ACC112 (cell line): ENCODE results near the gene NUP62.
"Not testable (repeated sequence)": the region's sequence is repeated elsewhere in the genome, so short reads cannot be mapped to it uniquely, and the experiment has no call there.

Source experiments
- H2AFZ ChIP-seq: fragments of 200-600 bp; sonication (generic); one replicate; pipeline ENCODE4 v1.6.0; 2017; ENCODE audit warnings: antibody characterized with exemption, low read length; ENCODE audit not compliant: unreplicated experiment
- H3K27ac ChIP-seq: fragments of 200-600 bp; sonication (generic); 2 replicates; pipeline ENCODE4 v1.5.1; 2014; ENCODE audit warnings: low read depth, mild to moderate bottlenecking, antibody characterized with exemption, low read length, moderate library complexity
- H3K27me3 ChIP-seq: fragments of 200-600 bp; sonication (generic); 2 replicates; pipeline ENCODE4 v1.6.1; 2014; ENCODE audit warnings: mild to moderate bottlenecking, antibody characterized with exemption, low read length, moderate library complexity, mixed read lengths; ENCODE audit not compliant: insufficient read depth
- H3K36me3 ChIP-seq: fragments of 200-600 bp; sonication (generic); 2 replicates; pipeline ENCODE4 v1.6.1; 2016; ENCODE audit warnings: mild to moderate bottlenecking, antibody characterized with exemption, low read length, moderate library complexity, mixed read lengths; ENCODE audit not compliant: insufficient read depth
- H3K4me1 ChIP-seq: fragments of 200-600 bp; sonication (generic); one replicate; pipeline ENCODE4 v1.6.1; 2016; ENCODE audit warnings: low read length, mixed read lengths; ENCODE audit not compliant: insufficient read depth, unreplicated experiment, control insufficient read depth
- H3K4me3 ChIP-seq: fragments of 200-600 bp; sonication (generic); 2 replicates; pipeline ENCODE4 v1.5.1; 2014; ENCODE audit warnings: mild to moderate bottlenecking, low read depth, low read length
- H3K79me2 ChIP-seq: fragments of 200-600 bp; sonication (generic); one replicate; pipeline ENCODE4 v1.6.0; 2016; ENCODE audit warnings: low read length; ENCODE audit not compliant: control insufficient read depth, unreplicated experiment, insufficient read depth

Gene NUP62, protein sequence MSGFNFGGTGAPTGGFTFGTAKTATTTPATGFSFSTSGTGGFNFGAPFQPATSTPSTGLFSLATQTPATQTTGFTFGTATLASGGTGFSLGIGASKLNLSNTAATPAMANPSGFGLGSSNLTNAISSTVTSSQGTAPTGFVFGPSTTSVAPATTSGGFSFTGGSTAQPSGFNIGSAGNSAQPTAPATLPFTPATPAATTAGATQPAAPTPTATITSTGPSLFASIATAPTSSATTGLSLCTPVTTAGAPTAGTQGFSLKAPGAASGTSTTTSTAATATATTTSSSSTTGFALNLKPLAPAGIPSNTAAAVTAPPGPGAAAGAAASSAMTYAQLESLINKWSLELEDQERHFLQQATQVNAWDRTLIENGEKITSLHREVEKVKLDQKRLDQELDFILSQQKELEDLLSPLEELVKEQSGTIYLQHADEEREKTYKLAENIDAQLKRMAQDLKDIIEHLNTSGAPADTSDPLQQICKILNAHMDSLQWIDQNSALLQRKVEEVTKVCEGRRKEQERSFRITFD

DNA sequence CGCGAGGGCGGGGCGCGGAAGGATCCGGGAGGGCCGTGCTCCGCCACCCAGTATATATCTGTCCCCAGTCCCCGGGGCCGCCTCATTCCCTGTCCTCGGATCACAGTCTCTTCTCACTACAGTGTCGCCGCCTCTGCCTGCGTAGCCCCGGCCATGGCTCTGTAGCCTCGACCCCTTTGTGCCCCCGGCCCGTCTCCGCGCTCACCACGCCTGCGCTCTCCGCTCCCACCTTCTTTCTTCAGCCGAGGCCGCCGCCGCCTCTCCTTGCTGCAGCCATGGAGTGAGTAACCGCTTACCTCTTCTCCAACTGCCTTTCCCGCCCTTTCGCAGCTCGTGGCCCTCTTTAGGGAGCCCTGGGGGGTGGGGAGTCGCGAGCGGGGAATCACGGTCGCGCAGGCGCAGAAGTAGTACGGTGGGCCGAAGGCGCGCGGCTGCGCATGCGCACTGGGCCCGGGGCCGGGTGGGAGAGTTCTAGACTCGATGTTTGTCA is at the start of gene NUP62, which contains the start of gene ATF5:
TSS of gene NUP62 (minus strand) at position 384 of the 490 bp plus-strand sequence. CDS start 19,697 bp downstream, outside the sequence.
TSS of gene ATF5 (plus strand) at position 85 of the 490 bp plus-strand sequence. CDS start 1,646 bp downstream, outside the sequence.
- H3K4me3 ChIP-seq, result peak within 1 kb of the TSS; percentile 83
- peaks cover 16% of the 10 kb centered on the region for H3K4me1 ChIP-seq

DNA sequence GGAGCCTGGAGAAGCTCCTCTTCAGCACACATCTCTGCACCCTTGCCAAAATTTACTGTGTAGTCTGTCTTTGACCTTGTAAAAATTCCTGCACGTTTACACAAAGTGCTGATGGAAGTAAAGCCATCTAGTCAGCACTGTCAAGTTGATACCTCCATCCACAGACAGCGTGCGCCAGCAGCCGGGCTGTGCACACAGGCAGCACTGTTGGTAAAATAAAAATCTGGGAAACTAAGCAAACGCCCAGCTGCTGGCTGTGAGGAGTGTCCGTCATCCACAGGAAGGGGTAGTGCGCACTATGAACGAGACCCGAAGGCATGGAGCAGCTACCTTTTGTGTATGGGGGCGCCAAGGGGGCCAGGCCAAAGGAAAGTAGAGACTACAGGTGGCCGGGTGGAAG is 49.0 kb upstream of the NUP62 start:
- no peaks in the 10 kb centered on the region for H3K4me1 ChIP-seq
- H3K27me3 ChIP-seq, result no peaks in the 10 kb centered on the region
- no peaks in the 10 kb centered on the region for H3K36me3 ChIP-seq
- H3K79me2 ChIP-seq, result no peaks in the 10 kb centered on the region
- H2AFZ ChIP-seq, result no peak overlapping the region
- H3K4me3 ChIP-seq, result no peak overlapping the region
- H3K27ac ChIP-seq, result no peak overlapping the region

More for the DNA sequence above, at the start of gene NUP62, which contains the start of gene ATF5:
- H3K27ac ChIP-seq, result peak within 1 kb of the TSS; percentile 73
- peaks cover 42% of the 10 kb centered on the region for H3K79me2 ChIP-seq
- no peaks in the 10 kb centered on the region for H3K27me3 ChIP-seq
- peak within 1 kb of the TSS; percentile 95 for H2AFZ ChIP-seq
- H3K36me3 ChIP-seq, result peaks cover 7% of the 10 kb centered on the region; the same call in 1 of the 2 replicates

DNA sequence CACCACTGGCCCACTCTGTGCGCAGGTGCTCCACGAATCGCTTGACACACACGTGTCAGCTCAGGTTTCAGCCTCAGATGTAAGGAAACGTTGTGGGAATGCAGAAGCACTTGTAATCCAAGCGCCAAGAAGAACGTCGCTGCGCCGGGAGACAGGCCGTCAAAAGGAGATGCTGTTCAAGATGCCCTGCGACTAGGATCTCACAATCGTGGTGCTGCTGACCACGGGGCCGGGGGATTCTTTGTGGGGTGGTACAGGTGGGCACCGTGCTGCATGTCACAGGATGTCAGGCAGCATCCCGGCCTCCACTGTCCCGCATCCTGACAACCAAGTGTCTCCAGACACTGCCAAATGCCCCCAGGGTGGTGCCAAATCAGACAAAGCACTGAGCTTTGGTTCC is 48.6 kb upstream of the NUP62 start:
- no peak overlapping the region for H3K27ac ChIP-seq
- H2AFZ ChIP-seq, result no peak overlapping the region
- no peak overlapping the region for H3K4me3 ChIP-seq
- no peaks in the 10 kb centered on the region for H3K79me2 ChIP-seq
- H3K36me3 ChIP-seq, result no peaks in the 10 kb centered on the region
- H3K27me3 ChIP-seq, result no peaks in the 10 kb centered on the region
- H3K4me1 ChIP-seq, result no peaks in the 10 kb centered on the region

DNA sequence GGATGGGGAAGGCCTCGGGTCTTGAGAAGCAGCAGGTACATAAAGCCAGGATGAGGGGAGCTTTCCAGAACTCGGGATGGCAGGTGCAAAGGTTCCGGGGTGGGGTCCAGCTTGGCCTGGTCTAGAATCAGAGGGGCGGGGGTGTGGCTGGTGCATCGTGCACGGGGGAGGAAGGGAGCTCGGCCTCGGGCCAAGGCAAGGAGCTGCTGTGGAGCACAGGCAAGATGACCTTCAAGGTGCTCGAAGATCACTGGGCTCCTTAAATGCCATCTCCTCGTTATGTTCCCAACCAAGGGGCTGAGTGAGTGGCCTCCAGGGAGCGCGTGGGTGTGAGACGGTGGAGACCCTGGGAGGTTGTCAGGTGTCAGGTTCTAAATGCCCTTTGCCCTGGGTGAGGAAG is 47.8 kb upstream of the NUP62 start:
- Histone ChIP-seq H3K79me2 (no peaks in the 10 kb centered on the region), H3K27me3 (no peaks in the 10 kb centered on the region), H3K4me1 (no peaks in the 10 kb centered on the region), H3K27ac (no peak overlapping the region), H2AFZ (no peak overlapping the region), H3K36me3 (no peaks in the 10 kb centered on the region), H3K4me3 (no peak overlapping the region)

DNA sequence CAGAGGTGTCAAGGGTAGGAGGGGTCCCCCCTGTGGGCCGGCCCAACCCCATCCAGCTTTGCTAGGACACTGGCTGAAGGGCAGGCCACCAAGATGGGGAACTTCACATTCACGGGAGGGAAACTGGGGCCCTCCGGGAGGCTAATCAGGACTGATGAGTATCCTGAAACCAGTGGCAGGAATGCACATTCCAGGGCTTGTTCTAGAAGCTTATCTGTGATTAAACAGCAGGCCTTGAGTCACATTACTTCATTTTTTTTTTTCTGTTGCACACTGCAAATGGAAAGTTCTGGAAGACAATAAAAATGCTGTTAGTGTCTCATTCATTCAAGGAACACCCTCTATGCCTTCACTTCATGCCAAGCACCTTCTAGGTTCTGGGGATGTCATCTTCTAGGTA is 47.2 kb upstream of the NUP62 start:
- Histone ChIP-seq H3K36me3 (no peaks in the 10 kb centered on the region), H3K4me3 (no peak overlapping the region), H2AFZ (no peak overlapping the region), H3K27me3 (no peaks in the 10 kb centered on the region), H3K4me1 (no peaks in the 10 kb centered on the region), H3K27ac (no peak overlapping the region), H3K79me2 (no peaks in the 10 kb centered on the region)

DNA sequence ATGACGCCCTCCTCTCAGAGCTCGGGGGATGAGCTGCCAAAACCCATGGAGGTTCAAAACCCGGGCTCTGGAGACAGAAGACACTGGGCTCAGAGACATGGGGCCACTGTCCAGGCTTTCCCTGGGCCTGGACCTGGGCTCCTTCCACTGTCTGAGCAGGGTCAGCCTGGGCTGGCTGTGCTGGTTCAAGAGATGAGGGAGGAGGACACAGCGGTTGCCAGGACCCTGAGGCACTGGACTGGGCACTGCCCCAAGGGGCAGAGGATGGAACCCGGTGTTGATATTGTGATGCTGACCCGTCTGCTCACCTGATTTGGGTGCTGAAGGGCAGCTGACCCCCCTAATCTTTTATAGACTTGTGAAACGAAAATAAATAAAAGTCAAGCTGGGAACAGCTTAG is 45.7 kb upstream of the NUP62 start:
- Histone ChIP-seq H3K27me3 (no peaks in the 10 kb centered on the region), H3K36me3 (no peaks in the 10 kb centered on the region), H3K4me1 (no peaks in the 10 kb centered on the region), H3K79me2 (no peaks in the 10 kb centered on the region), H3K27ac (no peak overlapping the region), H3K4me3 (no peak overlapping the region), H2AFZ (no peak overlapping the region)

DNA sequence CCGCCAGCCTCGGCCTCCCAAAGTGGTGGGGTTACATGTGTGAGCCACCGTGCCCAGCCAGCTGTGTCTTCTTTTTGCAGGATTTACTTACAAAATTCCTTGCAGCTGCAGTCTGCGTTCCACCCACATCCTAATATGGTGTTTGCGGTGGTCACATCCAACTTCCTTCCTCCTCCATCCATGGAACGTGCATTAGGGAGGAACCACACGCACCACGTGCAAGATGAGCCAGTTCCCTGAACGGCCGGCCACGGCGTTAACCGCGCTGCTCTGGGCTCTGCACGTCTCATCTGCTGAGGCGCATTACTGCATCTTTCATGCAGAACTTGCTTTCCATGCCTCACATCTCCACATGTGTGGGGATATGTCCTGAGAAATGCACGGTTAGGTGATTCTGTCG is 44.7 kb upstream of the NUP62 start:
- Histone ChIP-seq H3K27me3 (no peaks in the 10 kb centered on the region), H3K4me1 (no peaks in the 10 kb centered on the region), H3K36me3 (no peaks in the 10 kb centered on the region), H2AFZ (no peak overlapping the region), H3K27ac (no peak overlapping the region), H3K4me3 (no peak overlapping the region), H3K79me2 (no peaks in the 10 kb centered on the region)

DNA sequence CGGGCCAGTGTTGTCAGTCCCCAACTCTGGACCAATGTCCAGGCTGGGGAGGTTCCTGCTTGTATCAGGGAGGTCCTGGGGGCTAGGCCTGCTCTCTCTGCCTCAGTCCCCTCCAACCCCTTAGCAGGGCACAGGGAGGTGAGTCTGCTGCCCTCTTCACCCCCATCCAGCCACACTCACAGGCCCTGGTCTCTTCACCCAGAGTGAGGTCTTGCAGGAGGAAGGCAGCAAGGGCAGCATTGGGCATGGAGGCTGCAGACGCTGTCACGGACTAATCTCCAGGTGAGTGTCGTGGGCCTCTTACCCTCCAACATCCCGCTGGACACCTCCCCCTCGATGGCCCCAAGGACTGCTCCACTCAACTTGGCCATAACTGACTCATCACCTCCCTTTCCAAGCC is 43.5 kb upstream of the NUP62 start:
- Histone ChIP-seq H3K4me3 (no peak overlapping the region), H2AFZ (no peak overlapping the region), H3K79me2 (no peaks in the 10 kb centered on the region), H3K36me3 (no peaks in the 10 kb centered on the region), H3K27me3 (no peaks in the 10 kb centered on the region), H3K27ac (no peak overlapping the region), H3K4me1 (no peaks in the 10 kb centered on the region)

DNA sequence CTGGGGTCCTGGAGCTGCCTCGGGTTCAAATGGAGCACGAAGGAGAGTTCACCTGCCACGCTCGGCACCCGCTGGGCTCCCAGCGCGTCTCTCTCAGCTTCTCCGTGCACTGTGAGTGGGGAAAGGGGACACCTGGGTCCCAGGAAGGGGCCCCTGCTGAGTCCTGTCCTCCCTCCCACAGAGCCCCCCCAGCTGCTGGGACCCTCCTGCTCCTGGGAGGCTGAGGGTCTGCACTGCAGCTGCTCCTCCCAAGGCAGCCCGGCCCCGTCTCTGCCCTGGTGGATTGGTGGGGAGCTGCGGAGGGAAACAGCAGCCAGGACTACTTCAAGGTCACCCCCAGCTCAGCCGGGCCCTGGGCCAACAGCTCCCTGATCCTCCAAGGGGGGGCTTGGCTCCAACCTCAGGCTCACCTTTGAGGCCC is 42.7 kb upstream of the NUP62 start:
- H3K4me3 ChIP-seq, result no peak overlapping the region
- no peak overlapping the region for H3K27ac ChIP-seq
- no peaks in the 10 kb centered on the region for H3K79me2 ChIP-seq
- H3K4me1 ChIP-seq, result no peaks in the 10 kb centered on the region
- no peak overlapping the region for H2AFZ ChIP-seq
- no peaks in the 10 kb centered on the region for H3K27me3 ChIP-seq
- no peaks in the 10 kb centered on the region for H3K36me3 ChIP-seq

DNA sequence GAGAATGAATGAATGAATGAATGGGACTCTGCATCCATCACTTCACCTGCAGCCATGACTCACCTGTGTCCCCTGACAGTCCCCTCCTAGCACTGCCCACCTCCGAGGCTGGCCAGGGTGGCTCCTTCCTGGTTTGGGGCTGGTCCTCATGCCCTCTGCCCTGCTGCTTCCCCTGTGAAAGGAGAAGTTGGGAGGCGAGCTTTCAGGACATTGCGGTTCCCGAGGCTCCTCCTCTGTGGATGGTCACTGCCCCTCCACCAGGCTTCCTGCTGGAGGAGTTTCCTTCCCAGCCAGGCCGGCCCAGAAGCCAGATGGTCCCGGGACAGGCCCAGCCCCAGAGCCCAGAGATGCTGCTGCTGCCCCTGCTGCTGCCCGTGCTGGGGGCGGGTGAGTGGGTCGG is 40.1 kb upstream of the NUP62 start:
- not testable (repeated sequence) for H3K4me1 ChIP-seq, H3K79me2 ChIP-seq, H3K4me3 ChIP-seq, H3K27me3 ChIP-seq, H2AFZ ChIP-seq, H3K36me3 ChIP-seq, H3K27ac ChIP-seq
